Tibial nerve (tissue), 4 donors: ENCODE data around the gene FMNL2.

Source experiments
- EP300 ChIP-seq, 2 donors: sonication (generic); formaldehyde crosslinking; IDR thresholded peaks; one replicate each; pipeline ENCODE4 v1.6.1; 2017; ENCODE audit warnings: antibody characterized with exemption in 2 of 2, mild to moderate bottlenecking in 1 of 2
- POLR2A ChIP-seq, 2 donors: fragments of 450-650 bp; IDR thresholded peaks; one replicate each; pipeline ENCODE4 v1.6.1; 2017; ENCODE audit warnings: antibody characterized with exemption in 2 of 2, mild to moderate bottlenecking in 2 of 2, moderate library complexity in 2 of 2
- TF ChIP-seq, protein P1 (sequence below), 5 experiments: fragments of 200-600 bp in 3 of 5; fragments of 450-650 bp in 2 of 5; sonication (generic) in 3 of 5; IDR thresholded peaks; one replicate each; pipeline ENCODE4 v1.5.1; 2016 to 2019; ENCODE audit warnings: antibody characterized with exemption in 5 of 5, mild to moderate bottlenecking in 3 of 5, moderate library complexity in 2 of 5

- TF ChIP-seq, protein P1, sequence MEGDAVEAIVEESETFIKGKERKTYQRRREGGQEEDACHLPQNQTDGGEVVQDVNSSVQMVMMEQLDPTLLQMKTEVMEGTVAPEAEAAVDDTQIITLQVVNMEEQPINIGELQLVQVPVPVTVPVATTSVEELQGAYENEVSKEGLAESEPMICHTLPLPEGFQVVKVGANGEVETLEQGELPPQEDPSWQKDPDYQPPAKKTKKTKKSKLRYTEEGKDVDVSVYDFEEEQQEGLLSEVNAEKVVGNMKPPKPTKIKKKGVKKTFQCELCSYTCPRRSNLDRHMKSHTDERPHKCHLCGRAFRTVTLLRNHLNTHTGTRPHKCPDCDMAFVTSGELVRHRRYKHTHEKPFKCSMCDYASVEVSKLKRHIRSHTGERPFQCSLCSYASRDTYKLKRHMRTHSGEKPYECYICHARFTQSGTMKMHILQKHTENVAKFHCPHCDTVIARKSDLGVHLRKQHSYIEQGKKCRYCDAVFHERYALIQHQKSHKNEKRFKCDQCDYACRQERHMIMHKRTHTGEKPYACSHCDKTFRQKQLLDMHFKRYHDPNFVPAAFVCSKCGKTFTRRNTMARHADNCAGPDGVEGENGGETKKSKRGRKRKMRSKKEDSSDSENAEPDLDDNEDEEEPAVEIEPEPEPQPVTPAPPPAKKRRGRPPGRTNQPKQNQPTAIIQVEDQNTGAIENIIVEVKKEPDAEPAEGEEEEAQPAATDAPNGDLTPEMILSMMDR (IDR thresholded peaks at IDR 0.05): no peak
- TF ChIP-seq POLR2A (IDR thresholded peaks at IDR 0.05) (no peak), EP300 (IDR thresholded peaks at IDR 0.05) (no peak)
Measured at GRCh38 chr2:152649997-152650396, 315.0 kb downstream of the FMNL2 start.
